GM12872 (cell line): ENCODE measurements around the gene KCNMB4.

Experiments used
- TF ChIP-seq, protein P1 (sequence below): IDR thresholded peaks from 3 replicates; pipeline ENCODE4 v1.5.1; 2011; ENCODE audit warnings: low read depth, mild to moderate bottlenecking, low read length, moderate library complexity; ENCODE audit not compliant: insufficient read depth

Gene KCNMB4

DNA sequence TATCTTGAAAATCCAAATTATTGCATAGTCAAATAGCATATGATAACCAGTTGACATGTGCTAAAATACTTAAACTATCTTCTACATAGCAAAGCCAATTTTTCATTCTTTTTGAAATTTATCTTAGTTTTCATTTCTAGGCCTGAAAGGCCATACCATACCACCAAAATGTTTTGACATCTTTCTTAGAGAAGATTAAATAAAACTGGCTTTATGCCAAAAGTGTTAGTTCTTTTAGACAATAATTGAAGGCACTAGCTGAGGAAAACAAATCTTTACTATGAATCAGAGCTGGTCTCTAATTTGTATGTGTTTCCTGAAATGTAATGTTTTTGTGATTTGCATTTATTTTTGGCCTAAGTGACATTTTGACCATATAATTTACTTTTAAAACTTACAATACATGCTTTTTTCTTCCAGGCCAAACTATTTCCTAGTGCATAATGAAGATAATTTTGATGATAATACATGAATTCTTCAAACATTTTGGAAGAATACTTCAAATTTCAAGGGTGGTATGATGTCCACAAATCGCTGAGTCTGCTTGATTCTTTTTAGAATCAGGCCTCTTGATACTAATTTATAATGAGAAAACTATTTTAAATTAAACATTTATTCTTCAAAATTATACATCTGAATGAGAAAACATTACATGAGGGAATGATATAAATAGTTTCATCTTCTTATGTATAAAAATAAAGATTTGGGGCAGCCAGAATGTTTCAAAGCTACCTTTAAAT lies 6.5 kb upstream of the KCNMB4 start:
- TF ChIP-seq, protein P1, sequence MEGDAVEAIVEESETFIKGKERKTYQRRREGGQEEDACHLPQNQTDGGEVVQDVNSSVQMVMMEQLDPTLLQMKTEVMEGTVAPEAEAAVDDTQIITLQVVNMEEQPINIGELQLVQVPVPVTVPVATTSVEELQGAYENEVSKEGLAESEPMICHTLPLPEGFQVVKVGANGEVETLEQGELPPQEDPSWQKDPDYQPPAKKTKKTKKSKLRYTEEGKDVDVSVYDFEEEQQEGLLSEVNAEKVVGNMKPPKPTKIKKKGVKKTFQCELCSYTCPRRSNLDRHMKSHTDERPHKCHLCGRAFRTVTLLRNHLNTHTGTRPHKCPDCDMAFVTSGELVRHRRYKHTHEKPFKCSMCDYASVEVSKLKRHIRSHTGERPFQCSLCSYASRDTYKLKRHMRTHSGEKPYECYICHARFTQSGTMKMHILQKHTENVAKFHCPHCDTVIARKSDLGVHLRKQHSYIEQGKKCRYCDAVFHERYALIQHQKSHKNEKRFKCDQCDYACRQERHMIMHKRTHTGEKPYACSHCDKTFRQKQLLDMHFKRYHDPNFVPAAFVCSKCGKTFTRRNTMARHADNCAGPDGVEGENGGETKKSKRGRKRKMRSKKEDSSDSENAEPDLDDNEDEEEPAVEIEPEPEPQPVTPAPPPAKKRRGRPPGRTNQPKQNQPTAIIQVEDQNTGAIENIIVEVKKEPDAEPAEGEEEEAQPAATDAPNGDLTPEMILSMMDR: no peak

DNA sequence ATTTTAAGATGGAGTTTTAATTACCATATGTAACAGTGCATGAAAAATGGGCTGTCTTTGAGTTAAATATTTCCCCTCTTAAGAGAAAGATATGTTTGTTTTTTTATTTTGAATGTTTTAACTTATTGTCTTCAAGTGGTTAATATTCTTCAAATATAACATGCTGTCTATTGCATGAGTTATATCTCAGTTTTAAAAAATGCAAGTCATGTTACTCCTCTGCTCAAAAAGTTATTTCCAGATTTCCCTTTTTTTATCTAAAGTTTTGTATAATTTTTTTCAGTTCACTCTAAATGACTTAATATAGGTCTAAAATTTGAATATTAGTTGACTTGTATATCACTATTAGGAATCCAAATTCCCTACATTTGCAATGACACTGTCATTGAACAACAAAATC lies 5.9 kb upstream of the KCNMB4 start:
- TF ChIP-seq, protein P1: no peak

GRCh38 chr12:70364695-70365397 lies 1.2 kb upstream of the KCNMB4 start:
- TF ChIP-seq, protein P1: no peak

GRCh38 chr12:70365398-70365647 lies 767 bp upstream of the KCNMB4 start:
- TF ChIP-seq, protein P1: no peak

- TF ChIP-seq, protein P1: no peak
These were observed 629 bp downstream of the KCNMB4 start for GRCh38 chr12:70366581-70367257.

- TF ChIP-seq, protein P1: no peak
These were observed 1.4 kb downstream of the KCNMB4 start for GRCh38 chr12:70367258-70368141.

DNA sequence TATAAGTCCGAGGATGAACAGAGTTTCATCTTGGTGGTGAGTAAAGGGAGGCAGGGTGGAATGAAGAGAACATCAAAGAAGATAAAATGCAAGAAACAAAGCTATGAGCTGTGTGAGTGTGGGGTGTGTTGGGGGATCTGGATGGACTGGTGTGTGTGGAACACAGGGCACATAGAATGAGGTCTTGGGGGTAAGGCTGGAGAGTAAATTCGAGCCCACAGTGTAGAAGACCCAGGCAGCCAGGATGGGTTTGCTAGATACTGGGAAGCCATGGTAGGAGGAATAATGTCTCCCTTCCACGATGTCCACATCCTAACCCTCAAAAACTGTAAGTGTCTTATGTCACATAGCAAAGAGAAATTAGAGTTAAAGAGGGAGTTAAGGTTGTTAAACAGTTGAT lies 6.8 kb downstream of the KCNMB4 start:
- TF ChIP-seq, protein P1: no peak
